ENCODE measurements around the gene MAPK14. TPM values are rescaled to one million over a fixed set of nuclear protein-coding genes. Genes with fewer than 3 reads are reported as not detected.

MAPK14 gene
- total RNA-seq, 1 donor from 2014 or later: 24.5 TPM

DNA sequence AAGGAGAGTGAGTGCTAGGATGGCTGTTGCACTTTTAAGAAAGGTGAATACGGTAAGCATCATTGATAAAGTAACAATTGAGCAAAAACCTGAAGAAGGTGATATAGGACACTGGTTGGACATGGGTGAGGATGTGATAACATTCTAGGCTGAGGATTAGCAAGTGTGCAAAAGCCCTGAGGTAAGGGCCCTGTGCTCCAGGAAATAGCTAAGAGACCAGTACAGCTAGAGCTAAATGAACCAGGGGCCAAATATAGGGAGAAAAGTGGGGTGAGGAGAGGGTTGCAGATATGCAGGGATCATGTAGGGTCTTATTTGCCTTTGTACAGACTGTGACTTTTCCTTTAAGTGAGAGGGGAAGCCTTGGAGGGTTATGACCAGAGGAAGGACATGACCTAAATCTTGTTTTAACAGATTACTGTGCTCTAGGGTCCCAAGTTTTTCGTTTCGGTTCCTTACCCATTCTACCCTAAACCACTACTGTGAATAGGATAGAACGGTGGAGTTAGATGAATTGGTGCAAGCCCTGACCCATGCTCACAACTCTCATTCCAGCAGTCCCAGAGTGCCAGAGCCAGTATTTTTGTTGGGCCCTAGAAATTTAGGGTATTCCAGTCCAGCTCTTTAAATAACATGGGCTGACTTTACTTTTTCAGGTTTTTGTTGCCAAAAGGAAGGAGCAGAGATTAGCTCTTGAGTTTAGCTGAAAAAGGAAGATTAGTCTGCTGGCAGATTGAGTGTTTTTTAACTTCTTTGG, 10.7 kb downstream of the MAPK14 start:
- no peaks in the 10 kb centered on the region for H3K9me3 ChIP-seq (replicated peaks)
- DNase-seq: no peak
- no peaks in the 10 kb centered on the region for H3K36me3 ChIP-seq
- no peaks in the 10 kb centered on the region for H3K27me3 ChIP-seq (ENCODE audit: low read depth)
- intact Hi-C loops (cut with micrococcal nuclease): no loop called here
- no peak overlapping the region for H3K27ac ChIP-seq (replicated peaks)
- H3K4me3 ChIP-seq: no peak overlapping the region
- H3K4me1 ChIP-seq: peaks cover 79% of the 10 kb centered on the region
- no peak for TF ChIP-seq CTCF (IDR thresholded peaks at IDR 0.05; ENCODE audit: borderline replicate concordance)

DNA sequence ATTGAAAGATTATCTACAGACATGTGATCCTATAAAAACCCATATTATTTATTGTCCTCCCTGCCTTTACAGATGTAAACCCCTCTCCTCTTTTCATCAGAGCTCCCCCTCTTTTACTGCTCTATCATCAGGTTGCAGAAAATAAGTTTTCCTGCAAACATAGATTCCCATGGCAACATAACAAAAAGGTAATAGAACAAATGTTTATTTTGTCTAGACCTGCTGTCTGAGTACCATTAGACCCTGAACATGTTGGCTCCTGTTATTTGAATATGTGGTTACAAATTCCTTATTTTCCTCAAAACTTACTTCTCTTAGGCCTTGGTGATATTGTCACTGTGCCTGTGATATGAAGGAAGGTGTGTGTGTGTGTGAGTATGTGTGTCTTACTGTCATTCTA, 11.5 kb downstream of the MAPK14 start:
- no peaks in the 10 kb centered on the region for H3K9me3 ChIP-seq (replicated peaks)
- no peak overlapping the region for H3K4me3 ChIP-seq
- no peak overlapping the region for H3K27ac ChIP-seq (replicated peaks)
- no peak for DNase-seq
- no peak for TF ChIP-seq CTCF (IDR thresholded peaks at IDR 0.05; ENCODE audit: borderline replicate concordance)
- intact Hi-C loops (cut with micrococcal nuclease): no loop called here
- peaks cover 70% of the 10 kb centered on the region for H3K4me1 ChIP-seq
- no peaks in the 10 kb centered on the region for H3K36me3 ChIP-seq
- H3K27me3 ChIP-seq (ENCODE audit: low read depth): no peaks in the 10 kb centered on the region

DNA sequence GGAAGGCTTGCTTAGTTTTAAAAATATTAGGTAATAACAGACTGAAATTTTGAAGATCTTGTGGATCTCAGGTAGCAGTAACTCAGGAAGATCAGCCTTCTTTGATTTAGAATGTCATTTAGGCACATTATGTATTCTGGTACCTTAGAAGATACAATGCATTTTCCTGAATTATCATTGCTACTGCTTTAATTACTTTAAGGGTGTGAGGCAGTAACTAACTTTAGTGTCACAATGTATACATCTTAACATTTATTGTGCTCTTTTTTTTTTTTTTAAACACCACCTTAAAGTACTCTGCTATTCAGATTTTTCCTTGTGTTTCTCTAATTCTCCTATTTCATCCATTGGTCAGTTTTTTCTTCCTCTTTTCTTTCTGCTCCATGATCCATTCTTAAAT, 13.3 kb downstream of the MAPK14 start:
- no peak for DNase-seq
- H3K4me1 ChIP-seq: peaks cover 53% of the 10 kb centered on the region
- no peak overlapping the region for H3K27ac ChIP-seq (replicated peaks)
- intact Hi-C loops (cut with micrococcal nuclease): no loop called here
- H3K36me3 ChIP-seq: no peaks in the 10 kb centered on the region
- H3K27me3 ChIP-seq (ENCODE audit: low read depth): no peaks in the 10 kb centered on the region
- no peaks in the 10 kb centered on the region for H3K9me3 ChIP-seq (replicated peaks)
- no peak for TF ChIP-seq CTCF (IDR thresholded peaks at IDR 0.05; ENCODE audit: borderline replicate concordance)
- H3K4me3 ChIP-seq: no peak overlapping the region

- intact Hi-C loops (cut with micrococcal nuclease): no loop called here
- no peaks in the 10 kb centered on the region for H3K27me3 ChIP-seq (ENCODE audit: low read depth)
- H3K36me3 ChIP-seq: no peaks in the 10 kb centered on the region
- H3K27ac ChIP-seq (replicated peaks): no peak overlapping the region
- no peak overlapping the region for H3K4me3 ChIP-seq
- no peak for DNase-seq
- H3K4me1 ChIP-seq: peaks cover 36% of the 10 kb centered on the region
- H3K9me3 ChIP-seq (replicated peaks): no peaks in the 10 kb centered on the region
- TF ChIP-seq CTCF (IDR thresholded peaks at IDR 0.05; ENCODE audit: borderline replicate concordance): no peak
Measured at GRCh38 chr6:36042618-36043260, 15.1 kb downstream of the MAPK14 start.

GRCh38 chr6:36049582-36049981, 22.0 kb downstream of the MAPK14 start:
- Histone ChIP-seq H3K9me3 (replicated peaks) (no peaks in the 10 kb centered on the region), H3K27ac (replicated peaks) (no peak overlapping the region), H3K36me3 (peaks cover 20% of the 10 kb centered on the region), H3K4me3 (no peak overlapping the region), H3K4me1 (peaks cover 61% of the 10 kb centered on the region), H3K27me3 (ENCODE audit: low read depth) (no peaks in the 10 kb centered on the region)
- intact Hi-C loops (cut with micrococcal nuclease): no loop called here
- no peak for DNase-seq
- TF ChIP-seq CTCF (IDR thresholded peaks at IDR 0.05; ENCODE audit: borderline replicate concordance): no peak
